Esophagus muscularis mucosa (tissue), 4 donors: ENCODE measurements around the gene S100A14.

Experiments
- CTCF ChIP-seq, 3 experiments: fragments of 200-600 bp in 2 of 3; fragments of 450-650 bp in 1 of 3; sonication (generic) in 2 of 3; IDR thresholded peaks; one replicate each; pipeline ENCODE4 v1.5.1; 2017 to 2019; ENCODE audit warnings: antibody characterized with exemption in 3 of 3, mild to moderate bottlenecking in 2 of 3, moderate library complexity in 1 of 3
- EP300 ChIP-seq: sonication (generic); formaldehyde crosslinking; IDR thresholded peaks from one replicate; pipeline ENCODE4 v1.6.1; 2017; ENCODE audit warnings: antibody characterized with exemption
- POLR2A ChIP-seq: fragments of 450-650 bp; IDR thresholded peaks from one replicate; pipeline ENCODE4 v1.6.1; 2017; ENCODE audit warnings: antibody characterized with exemption, moderate library complexity, mild to moderate bottlenecking, low read depth
- POLR2AphosphoS5 ChIP-seq, 2 donors: sonication (generic); formaldehyde crosslinking; IDR thresholded peaks; one replicate each; pipeline ENCODE4 v1.6.1; 2017; ENCODE audit warnings: antibody characterized with exemption in 2 of 2

GRCh38 chr1:153630384-153630783 lies 14.3 kb upstream of the S100A14 start:
- TF ChIP-seq POLR2AphosphoS5 (IDR thresholded peaks at IDR 0.05) (no peak), CTCF (IDR thresholded peaks at IDR 0.05) (no peak), EP300 (no peak), POLR2A (no peak)
